Neutrophil (primary cell): ENCODE measurements around the gene DNAH17.

Experiments used
- H3K27ac ChIP-seq: fragments of 200-600 bp; sonication (generic); 2 replicates; pipeline ENCODE4 v1.5.1; 2016; ENCODE audit warnings: mild to moderate bottlenecking, moderate library complexity
- H3K27me3 ChIP-seq: fragments of 200-600 bp; sonication (generic); 2 replicates; pipeline ENCODE4 v1.6.0; 2016; ENCODE audit warnings: mild to moderate bottlenecking
- H3K36me3 ChIP-seq: fragments of 200-600 bp; sonication (generic); 2 replicates; pipeline ENCODE4 v1.5.1; 2017
- H3K4me1 ChIP-seq, 2 experiments: fragments of 200-600 bp in 1 of 2; sonication (generic) in 1 of 2; 1 replicate in 1 of 2; 2 replicates in 1 of 2; pipeline versions ENCODE4 v1.5.1 to v1.6.1; 2013 to 2016; ENCODE audit warnings: low read depth in 1 of 2, low read length in 1 of 2, mild to moderate bottlenecking in 1 of 2, moderate library complexity in 1 of 2; ENCODE audit not compliant: control insufficient read depth in 1 of 2, insufficient read depth in 1 of 2
- H3K4me3 ChIP-seq, 2 experiments: fragments of 200-600 bp in 1 of 2; sonication (generic) in 1 of 2; 1 replicate in 1 of 2; 2 replicates in 1 of 2; pipeline ENCODE4 v1.5.1; 2013 to 2016; ENCODE audit warnings: low read depth in 1 of 2, low read length in 1 of 2, mild to moderate bottlenecking in 1 of 2, moderate library complexity in 1 of 2
- H3K9me3 ChIP-seq: fragments of 200-600 bp; sonication (generic); 2 replicates; pipeline ENCODE4 v1.5.1; 2016
- CTCF ChIP-seq: fragments of 200-600 bp; sonication (generic); IDR thresholded peaks from 2 replicates; pipeline ENCODE4 v1.5.1; 2016; ENCODE audit warnings: antibody characterized with exemption

Gene DNAH17

DNA sequence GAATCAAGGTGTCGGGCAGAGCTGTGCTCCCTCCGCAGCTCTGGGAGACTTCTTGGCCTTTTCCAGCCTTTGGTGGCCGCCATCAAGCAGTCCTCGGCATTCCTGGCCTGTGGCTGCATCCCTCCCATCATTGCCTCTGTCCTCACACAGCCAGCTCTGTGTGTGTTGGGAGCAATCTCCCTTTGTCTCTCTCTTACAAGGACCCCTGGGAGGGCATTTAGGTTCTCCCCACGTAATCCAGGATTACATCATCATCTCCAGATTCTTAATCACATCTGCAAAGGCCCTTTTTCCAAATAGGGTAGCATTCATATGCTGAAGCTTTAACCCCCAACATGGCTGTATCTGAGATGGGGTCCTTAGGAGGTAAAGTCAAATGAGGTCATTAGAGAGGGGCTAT, 4.1 kb upstream of the DNAH17 start:
- Histone ChIP-seq H3K4me3 (no peak overlapping the region), H3K4me1 (peaks cover 27% of the 10 kb centered on the region in 2 experiments), H3K27ac (no peak overlapping the region), H3K27me3 (no peaks in the 10 kb centered on the region), H3K9me3 (no peaks in the 10 kb centered on the region), H3K36me3 (no peaks in the 10 kb centered on the region)
- TF ChIP-seq CTCF, result no peak

DNA sequence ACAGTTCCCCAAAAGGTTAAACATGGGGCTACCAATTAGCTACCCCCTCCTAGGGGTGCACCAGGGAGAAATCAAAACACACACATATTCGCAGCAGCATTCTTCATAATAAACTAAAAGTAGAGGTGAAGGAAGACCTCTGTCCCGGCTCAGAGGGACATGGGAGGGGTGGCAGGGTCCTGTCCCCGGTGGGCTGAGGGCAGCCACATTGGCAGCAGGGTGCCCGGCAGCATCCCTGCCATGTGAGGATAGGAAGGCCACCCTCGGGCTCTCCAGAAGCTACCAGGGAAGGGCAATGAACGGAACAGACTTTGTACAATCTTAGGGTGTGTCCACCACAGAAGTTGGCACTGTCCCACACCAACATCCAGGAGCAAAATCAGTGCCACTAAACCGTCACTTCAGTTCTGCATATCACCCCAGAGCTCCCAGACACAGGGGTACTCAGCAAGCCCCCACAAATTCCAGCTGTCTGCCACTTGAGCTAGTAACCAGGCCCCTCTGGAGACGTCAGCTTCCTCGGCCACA, 3.1 kb upstream of the DNAH17 start:
- no peaks in the 10 kb centered on the region for H3K27me3 ChIP-seq
- no peaks in the 10 kb centered on the region for H3K9me3 ChIP-seq
- H3K36me3 ChIP-seq, result no peaks in the 10 kb centered on the region
- TF ChIP-seq CTCF, result no peak
- H3K4me1 ChIP-seq, result peaks cover 27% of the 10 kb centered on the region in 2 experiments
- H3K4me3 ChIP-seq, result no peak overlapping the region
- no peak overlapping the region for H3K27ac ChIP-seq

GRCh38 chr17:78576389-78577112, 645 bp downstream of the DNAH17 start:
- TF ChIP-seq CTCF, result no peak
- Histone ChIP-seq H3K27ac (no peak overlapping the region), H3K9me3 (no peaks in the 10 kb centered on the region), H3K27me3 (no peaks in the 10 kb centered on the region), H3K4me3 (no peak overlapping the region), H3K4me1 (peaks cover 27% of the 10 kb centered on the region in 2 experiments), H3K36me3 (no peaks in the 10 kb centered on the region)

GRCh38 chr17:78575899-78576298, 1.3 kb downstream of the DNAH17 start:
- H3K27me3 ChIP-seq, result no peaks in the 10 kb centered on the region

DNA sequence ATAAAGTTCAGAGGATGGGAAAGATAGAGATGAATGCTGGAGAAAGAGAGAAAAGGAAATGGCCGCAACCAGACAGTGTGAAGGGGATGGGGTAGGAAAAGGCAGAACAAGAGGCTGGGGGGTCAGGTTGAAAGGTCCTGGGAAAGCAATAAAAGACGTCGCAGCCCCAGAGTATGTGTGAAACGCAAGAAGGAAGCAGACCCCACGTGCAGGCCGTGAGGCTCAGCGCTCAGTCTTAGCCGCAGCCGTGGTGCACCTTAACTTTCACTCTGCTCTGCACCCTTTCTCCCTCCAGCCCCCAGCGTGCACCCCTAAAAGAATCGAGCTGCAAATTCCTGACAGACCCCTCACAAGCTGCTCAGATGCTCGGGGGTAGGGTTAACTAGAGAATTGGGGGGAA, 1.9 kb downstream of the DNAH17 start:
- Histone ChIP-seq H3K27ac (no peak overlapping the region), H3K4me1 (peaks cover 22 to 27% of the 10 kb centered on the region in 2 experiments), H3K27me3 (no peaks in the 10 kb centered on the region), H3K4me3 (no peak overlapping the region), H3K9me3 (no peaks in the 10 kb centered on the region), H3K36me3 (no peaks in the 10 kb centered on the region)
- no peak for TF ChIP-seq CTCF

More at GRCh38 chr17:78575899-78576298, 1.3 kb downstream of the DNAH17 start:
- H3K27ac ChIP-seq, result no peak overlapping the region
- TF ChIP-seq CTCF, result no peak
- no peaks in the 10 kb centered on the region for H3K36me3 ChIP-seq
- no peak overlapping the region for H3K4me3 ChIP-seq
- H3K9me3 ChIP-seq, result no peaks in the 10 kb centered on the region
- H3K4me1 ChIP-seq, result peaks cover 27% of the 10 kb centered on the region in 2 experiments
